H1 (cell line): ENCODE data around the gene MYL7. TPM values are rescaled to one million over a fixed set of nuclear protein-coding genes. Genes with fewer than 3 reads are reported as not detected.

Experiments
- BACH1 ChIP-seq: IDR thresholded peaks from 2 replicates; pipeline ENCODE4 v1.6.1; 2012; ENCODE audit warnings: low read length, improper control_type of control experiment
- BCL11A ChIP-seq, 2 experiments: IDR thresholded peaks; one replicate each; pipeline ENCODE4 v1.6.1; 2011; ENCODE audit warnings: low read depth in 2 of 2, low read length in 2 of 2, mild to moderate bottlenecking in 2 of 2
- CHD7 ChIP-seq: fragments of 300-600 bp; sonication (generic); IDR thresholded peaks from 2 replicates; pipeline ENCODE4 v1.7.1; 2012; ENCODE audit warnings: low read length, moderate library complexity, mild to moderate bottlenecking, inconsistent platforms; ENCODE audit not compliant: insufficient replicate concordance
- E2F6 ChIP-seq: IDR thresholded peaks from 2 replicates; pipeline ENCODE4 v1.6.1; 2012; ENCODE audit warnings: inconsistent platforms
- EZH2 ChIP-seq: fragments of 200-600 bp; sonication (generic); IDR thresholded peaks from 2 replicates; pipeline ENCODE4 v1.7.1; 2012; ENCODE audit warnings: low read depth, mild to moderate bottlenecking, moderate library complexity, low read length, inconsistent platforms; ENCODE audit not compliant: severe bottlenecking
- KDM4A ChIP-seq: IDR thresholded peaks from one replicate; pipeline ENCODE4 v1.7.1; 2012; ENCODE audit warnings: low read depth, mild to moderate bottlenecking, moderate library complexity, low read length, inconsistent platforms; ENCODE audit not compliant: severe bottlenecking
- RNF2 ChIP-seq: fragments of 200-900, 300-1000 bp; sonication (generic); IDR thresholded peaks from 2 replicates; pipeline ENCODE4 v1.7.1; 2016; ENCODE audit warnings: borderline replicate concordance, low read depth, mild to moderate bottlenecking, antibody characterized with exemption, low read length; ENCODE audit not compliant: poor library complexity, severe bottlenecking; ENCODE audit errors: missing control alignments
- RXRA ChIP-seq: IDR thresholded peaks from 2 replicates; pipeline ENCODE4 v1.6.1; 2011; ENCODE audit warnings: low read depth, mild to moderate bottlenecking, low read length, moderate library complexity; ENCODE audit not compliant: insufficient read depth
- USF2 ChIP-seq: IDR thresholded peaks from 2 replicates; pipeline ENCODE4 v1.6.1; 2011; ENCODE audit warnings: low read length, improper control_type of control experiment
- polyA plus RNA-seq, 7 experiments: library from polyadenylated mRNA; depleted of rRNA in 3 of 7; stranded (reverse) in 5 of 7; unstranded in 2 of 7; fragments of >200 nt in 5 of 7; fragments of 200-250 nt in 2 of 7; gene quantifications; 1 replicate in 5 of 7; 2 replicates in 1 of 7; 4 replicates in 1 of 7; pipeline versions ENCODE4 v1.2.1 to v1.2.3, GENCODE V29; 2011 to 2013; ENCODE audit warnings: missing spikeins in 2 of 7, mixed read lengths in 2 of 7
- total RNA-seq: library from RNA; stranded (reverse); fragmentation: NEBNext Ultra II Directional; extraction: Animal tissue kit (Norgen Biotek cat#: 25700); gene quantifications from 2 replicates; pipeline ENCODE4 v1.2.1, GENCODE V29; 2021

MYL7 gene
- total and polyA plus RNA-seq, 2 of the 8 experiments (the other 6 are each of a cell fraction or from before 2014, with no cell fraction given) = 3.3 to 3.4 TPM

- TF ChIP-seq CHD7 = no peak
- TF ChIP-seq USF2 = no peak
- no peak for TF ChIP-seq KDM4A
- no peak for TF ChIP-seq RXRA
- no peak for TF ChIP-seq BACH1
- TF ChIP-seq EZH2 = no peak
- no peak for TF ChIP-seq BCL11A (IDR thresholded peaks at IDR 0.05; ENCODE audit: low read depth in 2 of 2, low read length in 2 of 2)
- no peak for TF ChIP-seq RNF2
- no peak for TF ChIP-seq E2F6
These were observed 34.6 kb upstream of the MYL7 start (continued) for GRCh38 chr7:44175730-44176129.
